ENCODE results near the gene TTC9.
A peak's percentile ranks its signal among the peaks of the same experiment; 100 is the strongest.

Gene TTC9

GRCh38 chr14:70711451-70711850, 69.7 kb downstream of the TTC9 start:
- no peaks in the 10 kb centered on the region for H3K79me2 ChIP-seq (ENCODE audit: control insufficient read depth, low read length)
- H3K9me3 ChIP-seq (ENCODE audit: control insufficient read depth, insufficient read depth, low read length) = no peaks in the 10 kb centered on the region
- peaks cover 2% of the 10 kb centered on the region; the same call in 1 of the 2 replicates for H3K27me3 ChIP-seq (ENCODE audit: control insufficient read depth, low read length)
- H4K20me1 ChIP-seq (ENCODE audit: control insufficient read depth, insufficient read depth, low read depth, low read length) = no peaks in the 10 kb centered on the region
- H3K4me2 ChIP-seq (ENCODE audit: low read length) = no peak overlapping the region
- no peaks in the 10 kb centered on the region for H3K9me2 ChIP-seq (replicated peaks; ENCODE audit: control insufficient read depth, low read length)
- no peaks in the 10 kb centered on the region for H3F3A ChIP-seq (ENCODE audit: control insufficient read depth, insufficient read depth)
- H3K36me3 ChIP-seq (ENCODE audit: control insufficient read depth, low read length) = no peaks in the 10 kb centered on the region
- no peak overlapping the region for H3K4me3 ChIP-seq (ENCODE audit: low read length)
- peaks cover 22% of the 10 kb centered on the region for H3K4me1 ChIP-seq (ENCODE audit: control insufficient read depth, low read length)
- TF ChIP-seq CTCF (IDR thresholded peaks at IDR 0.05; ENCODE audit: low read depth, low read length, poor library complexity, severe bottlenecking) (no peak), EZH2phosphoT487 (IDR thresholded peaks at IDR 0.05; ENCODE audit: borderline replicate concordance, low read length) (no peak)
- H3K27ac ChIP-seq (ENCODE audit: low read depth, low read length) = no peak overlapping the region

GRCh38 chr14:70713096-70713495, 71.4 kb downstream of the TTC9 start:
- H3K4me1 ChIP-seq (ENCODE audit: control insufficient read depth, low read length) = peaks cover 22% of the 10 kb centered on the region
- H3K27me3 ChIP-seq (ENCODE audit: control insufficient read depth, low read length) = peaks cover 3% of the 10 kb centered on the region; the same call in 1 of the 2 replicates
- no peaks in the 10 kb centered on the region for H3F3A ChIP-seq (ENCODE audit: control insufficient read depth, insufficient read depth)
- no peak for TF ChIP-seq EZH2phosphoT487 (IDR thresholded peaks at IDR 0.05; ENCODE audit: borderline replicate concordance, low read length)
- no peak for TF ChIP-seq CTCF (IDR thresholded peaks at IDR 0.05; ENCODE audit: low read depth, low read length, poor library complexity, severe bottlenecking)
- H3K36me3 ChIP-seq (ENCODE audit: control insufficient read depth, low read length) = no peaks in the 10 kb centered on the region
- H3K9me3 ChIP-seq (ENCODE audit: control insufficient read depth, insufficient read depth, low read length) = no peaks in the 10 kb centered on the region
- H3K4me2 ChIP-seq (ENCODE audit: low read length) = no peak overlapping the region
- H3K27ac ChIP-seq (ENCODE audit: low read depth, low read length) = no peak overlapping the region
- no peaks in the 10 kb centered on the region for H4K20me1 ChIP-seq (ENCODE audit: control insufficient read depth, insufficient read depth, low read depth, low read length)
- H3K79me2 ChIP-seq (ENCODE audit: control insufficient read depth, low read length) = no peaks in the 10 kb centered on the region
- no peak overlapping the region for H3K4me3 ChIP-seq (ENCODE audit: low read length)
- H3K9me2 ChIP-seq (replicated peaks; ENCODE audit: control insufficient read depth, low read length) = no peaks in the 10 kb centered on the region

GRCh38 chr14:70713511-70713916, 71.8 kb downstream of the TTC9 start:
- no peak overlapping the region for H3K4me3 ChIP-seq (ENCODE audit: low read length)
- no peaks in the 10 kb centered on the region for H3K9me2 ChIP-seq (replicated peaks; ENCODE audit: control insufficient read depth, low read length)
- peaks cover 3% of the 10 kb centered on the region; the same call in 1 of the 2 replicates for H3K27me3 ChIP-seq (ENCODE audit: control insufficient read depth, low read length)
- no peaks in the 10 kb centered on the region for H3F3A ChIP-seq (ENCODE audit: control insufficient read depth, insufficient read depth)
- H4K20me1 ChIP-seq (ENCODE audit: control insufficient read depth, insufficient read depth, low read depth, low read length) = no peaks in the 10 kb centered on the region
- TF ChIP-seq EZH2phosphoT487 (IDR thresholded peaks at IDR 0.05; ENCODE audit: borderline replicate concordance, low read length) (no peak), CTCF (IDR thresholded peaks at IDR 0.05; ENCODE audit: low read depth, low read length, poor library complexity, severe bottlenecking) (no peak)
- H3K27ac ChIP-seq (ENCODE audit: low read depth, low read length) = 0 out of 2 replicates have a peak overlapping the region, but pooled peaks have one; percentile 6
- H3K4me1 ChIP-seq (ENCODE audit: control insufficient read depth, low read length) = peaks cover 22% of the 10 kb centered on the region
- peak overlapping the region; percentile 45 for H3K4me2 ChIP-seq (ENCODE audit: low read length)
- H3K79me2 ChIP-seq (ENCODE audit: control insufficient read depth, low read length) = no peaks in the 10 kb centered on the region
- H3K36me3 ChIP-seq (ENCODE audit: control insufficient read depth, low read length) = no peaks in the 10 kb centered on the region
- H3K9me3 ChIP-seq (ENCODE audit: control insufficient read depth, insufficient read depth, low read length) = no peaks in the 10 kb centered on the region
